Measurements from ENCODE around the gene STK32C. TPM values are rescaled to one million over a fixed set of nuclear protein-coding genes. Genes with fewer than 3 reads are reported as not detected.

Gene STK32C
- total RNA-seq, 4 donors from 2014 or later: 3.7 to 13.9 (median 6.7) TPM

- intact Hi-C loops (cut with DNase I; ENCODE audit: low total_unique reads) (no loop called here), in situ Hi-C loops (cut with MboI; ENCODE audit: low sequenced_read_pairs in 4 of 4) (loop anchor here (5.0 to 10.0 kb wide), 3 partner anchors 119 to 229 kb away; no protein-coding TSS in a partner anchor)
- ATAC-seq (no peak), DNase-seq (no peak)
- Histone ChIP-seq H3K27ac (no peak overlapping the region), H3K36me3 (no peaks in the 10 kb centered on the region), H3K9me3 (no peaks in the 10 kb centered on the region), H3K4me3 (no peak overlapping the region), H3K4me1 (no peaks in the 10 kb centered on the region), H3K27me3 (no peaks in the 10 kb centered on the region)
- TF ChIP-seq POLR2A (IDR thresholded peaks at IDR 0.05): no peak
- no peak for TF ChIP-seq CTCF (IDR thresholded peaks at IDR 0.05 in 4 of 5, conservative IDR thresholded peaks at IDR 0.05 in 1 of 5)
Measured at GRCh38 chr10:132225849-132226205, 81.9 kb downstream of the STK32C start.

GRCh38 chr10:132225073-132225848 lies 82.5 kb downstream of the STK32C start:
- Histone ChIP-seq H3K27me3 (no peaks in the 10 kb centered on the region), H3K27ac (no peak overlapping the region), H3K9me3 (no peaks in the 10 kb centered on the region), H3K36me3 (no peaks in the 10 kb centered on the region), H3K4me3 (no peak overlapping the region), H3K4me1 (no peaks in the 10 kb centered on the region)
- DNase-seq: no peak
- in situ Hi-C loops (cut with MboI; ENCODE audit: low sequenced_read_pairs in 4 of 4): loop anchor here (5.0 to 10.0 kb wide), 3 partner anchors 120 to 230 kb away; no protein-coding TSS in a partner anchor
- no peak for TF ChIP-seq CTCF (IDR thresholded peaks at IDR 0.05 in 4 of 5, conservative IDR thresholded peaks at IDR 0.05 in 1 of 5)
- no peak for TF ChIP-seq POLR2A (IDR thresholded peaks at IDR 0.05)
- intact Hi-C loops (cut with DNase I; ENCODE audit: low total_unique reads): no loop called here
- no peak for ATAC-seq

- intact Hi-C loops (cut with DNase I; ENCODE audit: low total_unique reads) (no loop called here), in situ Hi-C loops (cut with MboI; ENCODE audit: low sequenced_read_pairs in 4 of 4) (loop anchor here (5.0 to 25.0 kb wide), 4 partner anchors 120 to 238 kb away; no protein-coding TSS in a partner anchor)
- no peak for TF ChIP-seq CTCF (IDR thresholded peaks at IDR 0.05 in 4 of 5, conservative IDR thresholded peaks at IDR 0.05 in 1 of 5)
- TF ChIP-seq POLR2A (IDR thresholded peaks at IDR 0.05): no peak
Measured at GRCh38 chr10:132224343-132225072, 83.2 kb downstream of the STK32C start.

GRCh38 chr10:132223611-132224342 lies 84.0 kb downstream of the STK32C start:
- in situ Hi-C loops (cut with MboI; ENCODE audit: low sequenced_read_pairs in 4 of 4): loop anchor here in 3 of 4 donors (10.0 to 25.0 kb wide), 3 partner anchors 121 to 239 kb away; no protein-coding TSS in a partner anchor
- Histone ChIP-seq H3K9me3 (no peaks in the 10 kb centered on the region), H3K36me3 (no peaks in the 10 kb centered on the region), H3K27me3 (no peaks in the 10 kb centered on the region), H3K4me3 (no peak overlapping the region), H3K4me1 (no peaks in the 10 kb centered on the region), H3K27ac (no peak overlapping the region)
- TF ChIP-seq POLR2A (IDR thresholded peaks at IDR 0.05) (no peak), CTCF (IDR thresholded peaks at IDR 0.05 in 4 of 5, conservative IDR thresholded peaks at IDR 0.05 in 1 of 5) (no peak)
- no peak for ATAC-seq
- DNase-seq: no peak
- intact Hi-C loops (cut with DNase I; ENCODE audit: low total_unique reads): loop anchor here (1.0 to 2.0 kb wide), 2 partner anchors 129 to 229 kb away; no protein-coding TSS in a partner anchor

More at GRCh38 chr10:132224343-132225072, 83.2 kb downstream of the STK32C start:
- no peak for DNase-seq
- Histone ChIP-seq H3K27ac (no peak overlapping the region), H3K4me3 (no peak overlapping the region), H3K4me1 (no peaks in the 10 kb centered on the region), H3K27me3 (no peaks in the 10 kb centered on the region), H3K36me3 (no peaks in the 10 kb centered on the region), H3K9me3 (no peaks in the 10 kb centered on the region)
- ATAC-seq: no peak

All from gastrocnemius medialis (tissue), 4 donors.